GM12878 (cell line): ENCODE data around the gene ADAR. TPM values are rescaled to one million over a fixed set of nuclear protein-coding genes. Genes with fewer than 3 reads are reported as not detected.

ENCODE experiments used
- ATAC-seq: fragments of 200-7000 bp; cut with Tn5 transposase; 3 replicates; pipeline ENCODE4 v1.9.1; 2020; ENCODE audit warnings: mild to moderate bottlenecking, moderate library complexity
- BruUV-seq: library from RNA; stranded (reverse); fragments of 400-500 nt; replicated peaks from 2 replicates; lab custom pipeline; 2021; lab: Mats Ljungman, UMichigan
- CTCF ChIA-PET: fragments of 300-600 bp; sonication (Branson Sonifier 250); formaldehyde crosslinking; extraction: SDS; loops from one replicate; lab custom pipeline; 2021; ENCODE audit warnings: inconsistent platforms; lab: Yijun Ruan, JAX
- POLR2A ChIA-PET: fragments of 350-600 bp; formaldehyde crosslinking; extraction: SDS; loops from one replicate; lab custom pipeline; 2021; ENCODE audit warnings: inconsistent platforms; lab: Charles Lee
- RAD21 ChIA-PET: fragments of 300-600 bp; sonication (Branson Sonifier 250); formaldehyde crosslinking; loops from one replicate; lab custom pipeline; 2023; ENCODE audit warnings: antibody characterized with exemption; ENCODE audit not compliant: unreplicated experiment; lab: Charles Lee
- SMC1A ChIA-PET: fragments of 300-600 bp; sonication (Branson Sonifier 250); formaldehyde crosslinking; loops from one replicate; lab custom pipeline; 2023; ENCODE audit not compliant: unreplicated experiment, uncharacterized antibody; lab: Charles Lee
- DNase-seq: peaks from one replicate; pipeline ENCODE4 v3.0.0-alpha.2; 2011; ENCODE audit warnings: low read depth, low spot score
- FAIRE-seq: peaks from 3 replicates; lab custom pipeline; 2011; peaks lifted over from hg19 to GRCh38; lab: Jason Lieb, UNC
- H2AFZ ChIP-seq: 2 replicates; pipeline ENCODE4 v1.6.0; 2011; ENCODE audit warnings: low read depth, low read length, control low read depth; ENCODE audit not compliant: control insufficient read depth
- H3K27ac ChIP-seq: 2 replicates; pipeline ENCODE4 v1.5.1; 2011; ENCODE audit warnings: control low read depth; ENCODE audit not compliant: control insufficient read depth, insufficient read depth
- H3K27me3 ChIP-seq, 2 experiments: replicated peaks in 1 of 2; 2 replicates each; pipeline versions ENCODE4 v1.6.0 to v1.6.1; 2011; ENCODE audit warnings: low read length in 1 of 2; ENCODE audit not compliant: control insufficient read depth in 2 of 2, insufficient read depth in 2 of 2
- H3K36me3 ChIP-seq, 2 experiments: 2 replicates each; pipeline ENCODE4 v1.5.1; 2011; ENCODE audit warnings: low read length in 1 of 2; ENCODE audit not compliant: control insufficient read depth in 2 of 2, insufficient read depth in 2 of 2
- H3K4me1 ChIP-seq: 2 replicates; pipeline ENCODE4 v1.6.1; 2011; ENCODE audit warnings: mild to moderate bottlenecking, low read length, moderate library complexity, mixed read lengths; ENCODE audit not compliant: control insufficient read depth, insufficient read depth
- H3K4me2 ChIP-seq: 2 replicates; pipeline ENCODE4 v1.6.0; 2011; ENCODE audit warnings: control low read depth; ENCODE audit not compliant: control insufficient read depth, insufficient read depth
- H3K4me3 ChIP-seq: fragments of 200-600 bp; sonication (generic); 2 replicates; pipeline ENCODE4 v1.5.1; 2016
- H3K79me2 ChIP-seq: 2 replicates; pipeline ENCODE4 v1.6.0; 2011; ENCODE audit warnings: low read length; ENCODE audit not compliant: control insufficient read depth, insufficient read depth
- H3K9ac ChIP-seq: 2 replicates; pipeline ENCODE4 v1.8.0; 2011; ENCODE audit warnings: low read length, control low read depth, mixed read lengths; ENCODE audit not compliant: control insufficient read depth, insufficient read depth
- H3K9me3 ChIP-seq: replicated peaks from 3 replicates; pipeline ENCODE4 v1.5.1; 2011; ENCODE audit warnings: mild to moderate bottlenecking, low read length; ENCODE audit not compliant: control insufficient read depth, insufficient read depth
- H4K20me1 ChIP-seq: 2 replicates; pipeline ENCODE4 v1.6.0; 2011; ENCODE audit not compliant: control insufficient read depth, insufficient read depth
- CEBPZ ChIP-seq: fragments of 150-350 bp; IDR thresholded peaks from 2 replicates; pipeline ENCODE4 v1.6.1; 2016; ENCODE audit warnings: low read depth, low read length
- CHD1 ChIP-seq: IDR thresholded peaks from 2 replicates; pipeline ENCODE4 v1.6.1; 2012; ENCODE audit warnings: low read depth, low read length, improper control_type of control experiment
- CREM ChIP-seq: IDR thresholded peaks from 2 replicates; pipeline ENCODE4 v1.6.1; 2014; ENCODE audit warnings: antibody characterized with exemption, low read depth
- DPF2 ChIP-seq: fragments of 450-650 bp; IDR thresholded peaks from 2 replicates; pipeline ENCODE4 v1.6.1; 2017; ENCODE audit warnings: mild to moderate bottlenecking
- IKZF2 ChIP-seq, 2 experiments: fragments of 450-650 bp; IDR thresholded peaks; 2 replicates each; pipeline ENCODE4 v1.6.1; 2017; ENCODE audit warnings: mild to moderate bottlenecking in 2 of 2, moderate library complexity in 2 of 2
- RCOR1 ChIP-seq: conservative IDR thresholded peaks from 2 replicates; pipeline ENCODE4 v1.6.1; 2012; ENCODE audit warnings: low read depth, low read length, improper control_type of control experiment
- SIX5 ChIP-seq: IDR thresholded peaks from 2 replicates; pipeline ENCODE4 v1.6.1; 2011; ENCODE audit warnings: mild to moderate bottlenecking, low read depth, low read length, moderate library complexity; ENCODE audit not compliant: severe bottlenecking
- SUZ12 ChIP-seq: fragments of 200-600 bp; sonication (generic); IDR thresholded peaks from one replicate; pipeline ENCODE4 v1.6.1; 2018; ENCODE audit warnings: antibody characterized with exemption, mild to moderate bottlenecking; ENCODE audit not compliant: unreplicated experiment
- TBL1XR1 ChIP-seq: IDR thresholded peaks from 2 replicates; pipeline ENCODE4 v1.6.1; 2012; ENCODE audit warnings: low read depth, low read length, improper control_type of control experiment
- ZBED1 ChIP-seq: IDR thresholded peaks from 2 replicates; pipeline ENCODE4 v1.6.1; 2016; ENCODE audit warnings: borderline replicate concordance
- ZBTB11 ChIP-seq: fragments of 450-650 bp; formaldehyde crosslinking; IDR thresholded peaks from 2 replicates; pipeline ENCODE4 v1.5.0; 2022; ENCODE audit warnings: mild to moderate bottlenecking, missing genetic modification characterization
- ZNF207 ChIP-seq: fragments of 450-650 bp; IDR thresholded peaks from 2 replicates; pipeline ENCODE4 v1.6.1; 2014; ENCODE audit warnings: antibody characterized with exemption, mild to moderate bottlenecking, borderline replicate concordance
- ZNF274 ChIP-seq: IDR thresholded peaks from one replicate; pipeline ENCODE4 v1.8.0; 2011; ENCODE audit not compliant: insufficient read length, insufficient read depth
- ZNF384 ChIP-seq: IDR thresholded peaks from 2 replicates; pipeline ENCODE4 v1.6.1; 2012; ENCODE audit warnings: low read depth, mild to moderate bottlenecking, low read length, improper control_type of control experiment, borderline replicate concordance
- WGBS: methylation state at CpG from one replicate; pipeline ENCODE4 v1.1.6; 2016; ENCODE audit warnings: low lambda C conversion rate; ENCODE audit not compliant: insufficient replicate concordance, insufficient coverage; ENCODE audit errors: missing lambda C conversion rate; 5-methylcytosine and 5-hydroxymethylcytosine counted together
- in situ Hi-C: fragments of 300-500 bp; cut with MboI; formaldehyde crosslinking; loops from 9 replicates; pipeline ENCODE4 v1.14.3; 2018; ENCODE audit warnings: mixed read lengths
- intact Hi-C: fragments of 100-400 bp; cut with micrococcal nuclease; formaldehyde crosslinking; loops from one replicate; pipeline ENCODE4 v1.14.2; 2022; ENCODE audit not compliant: unreplicated experiment
- polyA plus RNA-seq, 11 experiments: library from polyadenylated mRNA; depleted of rRNA in 4 of 11; unstranded in 6 of 11; stranded (reverse) in 5 of 11; fragments of >200 nt; fragmentation: Nextera tagmentation in 4 of 11; fragmentation: Illumina TruSeq in 1 of 11; extraction: Ambion mirVana in 4 of 11; extraction: Trizol in 1 of 11; gene quantifications; 1 replicate in 1 of 11; 2 replicates in 10 of 11; pipeline versions ENCODE4 v1.2.1 to v1.2.3, GENCODE V29; 2011 to 2016; ENCODE audit warnings: inconsistent platforms in 2 of 11, missing spikeins in 2 of 11, low read depth in 1 of 11
- total RNA-seq, 4 experiments: library from RNA; depleted of rRNA in 3 of 4; stranded (reverse); fragments of >200 nt in 3 of 4; fragmentation: Illumina TruSeq in 1 of 4; extraction: Trizol in 1 of 4; gene quantifications; 2 replicates each; pipeline versions ENCODE4 v1.2.1 to v1.2.3, GENCODE V29; 2013 to 2021
- TF ChIP-seq, protein P1 (sequence below): fragments of 450-650 bp; IDR thresholded peaks from 2 replicates; pipeline ENCODE4 v1.6.1; 2017; ENCODE audit warnings: mild to moderate bottlenecking

ADAR gene
- total and polyA plus RNA-seq, 10 of the 15 experiments (the other 5 are each of a cell fraction or from before 2014, with no cell fraction given) = 55.5 to 413 (median 176) TPM

DNA sequence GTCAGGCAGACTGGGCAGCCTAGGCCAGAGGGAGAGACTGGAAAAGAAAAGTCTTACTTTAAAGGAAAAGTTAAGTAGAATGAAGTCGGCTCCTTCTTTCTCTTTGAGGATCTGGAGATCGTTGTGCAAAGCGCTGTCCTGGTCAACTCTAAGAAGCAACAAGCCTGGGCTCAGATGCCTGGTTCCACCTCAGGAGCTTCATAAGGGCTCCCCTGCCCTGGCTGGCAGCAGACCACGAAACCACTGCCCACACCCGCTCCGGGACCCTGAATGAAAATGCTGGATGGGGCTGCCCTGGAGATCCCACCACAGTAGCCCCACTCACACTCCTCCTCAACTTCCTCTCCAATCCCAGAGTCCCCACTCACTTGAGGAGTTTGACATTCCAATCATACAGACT lies 56.0 kb downstream of the ADAR start:
- ATAC-seq = no peak
- H3K36me3 ChIP-seq = peaks cover 34 to 53% of the 10 kb centered on the region in 2 experiments
- peaks cover 6% of the 10 kb centered on the region; the same call in 1 of the 2 replicates for H4K20me1 ChIP-seq
- no peaks in the 10 kb centered on the region for H3K27me3 ChIP-seq
- no peak for DNase-seq
- ChIA-PET SMC1A (interaction anchor here (0.9 to 2.9 kb wide), 2 partner anchors 72 to 85 kb away, joined by 3 to 20 read pairs; no protein-coding TSS in a partner anchor), POLR2A (no interaction called here), RAD21 (no interaction called here), CTCF (interaction anchor here (5.2 kb wide), 1 partner anchor 71 kb away, joined by 49 read pairs; no protein-coding TSS in a partner anchor)
- intact Hi-C loops = no loop called here
- H3K4me1 ChIP-seq = peaks cover 20% of the 10 kb centered on the region
- no peak overlapping the region for H3K27ac ChIP-seq
- no peaks in the 10 kb centered on the region for H3K9me3 ChIP-seq
- no peak for TF ChIP-seq ZNF274
- TF ChIP-seq DPF2 = no peak
- TF ChIP-seq SIX5 = no peak
- no peak for TF ChIP-seq CEBPZ
- no peak for TF ChIP-seq TBL1XR1
- TF ChIP-seq CREM = no peak
- no peak for TF ChIP-seq ZBED1
- no peak for TF ChIP-seq IKZF2 (IDR thresholded peaks at IDR 0.05)
- no peak for TF ChIP-seq ZNF384
- no peak for TF ChIP-seq ZNF207
- no peak for TF ChIP-seq RCOR1
- no peak for TF ChIP-seq CHD1
- no peak for TF ChIP-seq ZBTB11 (CRISPR knock-in tag)
- no peak for TF ChIP-seq SUZ12
- TF ChIP-seq, protein P1, sequence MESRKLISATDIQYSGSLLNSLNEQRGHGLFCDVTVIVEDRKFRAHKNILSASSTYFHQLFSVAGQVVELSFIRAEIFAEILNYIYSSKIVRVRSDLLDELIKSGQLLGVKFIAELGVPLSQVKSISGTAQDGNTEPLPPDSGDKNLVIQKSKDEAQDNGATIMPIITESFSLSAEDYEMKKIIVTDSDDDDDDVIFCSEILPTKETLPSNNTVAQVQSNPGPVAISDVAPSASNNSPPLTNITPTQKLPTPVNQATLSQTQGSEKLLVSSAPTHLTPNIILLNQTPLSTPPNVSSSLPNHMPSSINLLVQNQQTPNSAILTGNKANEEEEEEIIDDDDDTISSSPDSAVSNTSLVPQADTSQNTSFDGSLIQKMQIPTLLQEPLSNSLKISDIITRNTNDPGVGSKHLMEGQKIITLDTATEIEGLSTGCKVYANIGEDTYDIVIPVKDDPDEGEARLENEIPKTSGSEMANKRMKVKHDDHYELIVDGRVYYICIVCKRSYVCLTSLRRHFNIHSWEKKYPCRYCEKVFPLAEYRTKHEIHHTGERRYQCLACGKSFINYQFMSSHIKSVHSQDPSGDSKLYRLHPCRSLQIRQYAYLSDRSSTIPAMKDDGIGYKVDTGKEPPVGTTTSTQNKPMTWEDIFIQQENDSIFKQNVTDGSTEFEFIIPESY = no peak
- no peak overlapping the region for H3K9ac ChIP-seq
- WGBS = 73% methylated on average over 6 of the region's 6 CpGs
- BruUV-seq = no TSS peak
- no peak overlapping the region for H3K4me2 ChIP-seq
- peaks cover 17% of the 10 kb centered on the region for H3K79me2 ChIP-seq
- no peak for FAIRE-seq
- H3K4me3 ChIP-seq = no peak overlapping the region
- no peak overlapping the region for H2AFZ ChIP-seq
- in situ Hi-C loops = loop anchor here (5.0 kb wide), 1 partner anchor 65 kb away; no protein-coding TSS in a partner anchor
